ENCODE measurements around the gene LLGL1. TPM values are rescaled to one million over a fixed set of nuclear protein-coding genes. Genes with fewer than 3 reads are reported as not detected.

The LLGL1 gene
- total RNA-seq, 1 donor from 2014 or later, result 61.2 TPM

- Mint-ChIP-seq H3K36me3 (no peaks in the 10 kb centered on the region), H3K4me1 (ENCODE audit: unreplicated experiment) (peaks cover 10% of the 10 kb centered on the region), H3K9me3 (no peaks in the 10 kb centered on the region), H3K27ac (peak overlapping the region; percentile 98), H3K27me3 (no peaks in the 10 kb centered on the region), H3K4me3 (peak overlapping the region; percentile 98)
- no peak for TF ChIP-seq CTCF (conservative IDR thresholded peaks at IDR 0.05)
- no peak for DNase-seq (ENCODE audit: extremely low spot score, unreplicated experiment)
Observed at GRCh38 chr17:18257268-18257981, 32.0 kb downstream of the LLGL1 start.

- no peak for TF ChIP-seq CTCF (conservative IDR thresholded peaks at IDR 0.05)
- H3K4me1 Mint-ChIP-seq (ENCODE audit: unreplicated experiment), result peaks cover 10% of the 10 kb centered on the region
- no peak for DNase-seq (ENCODE audit: extremely low spot score, unreplicated experiment)
- H3K9me3 Mint-ChIP-seq, result no peaks in the 10 kb centered on the region
- H3K36me3 Mint-ChIP-seq, result no peaks in the 10 kb centered on the region
- H3K27ac Mint-ChIP-seq, result peak overlapping the region; percentile 98
- no peaks in the 10 kb centered on the region for H3K27me3 Mint-ChIP-seq
- peak overlapping the region; percentile 98 for H3K4me3 Mint-ChIP-seq
Observed at GRCh38 chr17:18257982-18258355, 32.5 kb downstream of the LLGL1 start.

GRCh38 chr17:18258356-18259038 is 33.1 kb downstream of the LLGL1 start, which contains the start of gene FLII:
FLII (minus strand) TSS chr17:18258738; CDS start chr17:18258690, 48 bp downstream.
- H3K27ac Mint-ChIP-seq, result peak within 1 kb of the TSS; percentile 100
- H3K36me3 Mint-ChIP-seq, result no peaks in the 10 kb centered on the region
- H3K4me3 Mint-ChIP-seq, result peak within 1 kb of the TSS; percentile 98
- H3K9me3 Mint-ChIP-seq, result no peaks in the 10 kb centered on the region
- H3K27me3 Mint-ChIP-seq, result no peaks in the 10 kb centered on the region
- H3K4me1 Mint-ChIP-seq (ENCODE audit: unreplicated experiment), result peaks cover 10% of the 10 kb centered on the region
- no peak for TF ChIP-seq CTCF (conservative IDR thresholded peaks at IDR 0.05)
- DNase-seq (ENCODE audit: extremely low spot score, unreplicated experiment), result no peak

GRCh38 chr17:18259621-18260331 is 34.3 kb downstream of the LLGL1 start:
- H3K4me1 Mint-ChIP-seq (ENCODE audit: unreplicated experiment), result peaks cover 10% of the 10 kb centered on the region
- peak overlapping the region; percentile 88 for H3K4me3 Mint-ChIP-seq
- DNase-seq (ENCODE audit: extremely low spot score, unreplicated experiment), result no peak
- no peaks in the 10 kb centered on the region for H3K36me3 Mint-ChIP-seq
- H3K27me3 Mint-ChIP-seq, result no peaks in the 10 kb centered on the region
- peak overlapping the region; percentile 100 for H3K27ac Mint-ChIP-seq
- no peaks in the 10 kb centered on the region for H3K9me3 Mint-ChIP-seq
- TF ChIP-seq CTCF (conservative IDR thresholded peaks at IDR 0.05), result no peak

GRCh38 chr17:18260332-18261145 is 35.1 kb downstream of the LLGL1 start, which contains the start of gene MIEF2:
MIEF2 (plus strand) TSS chr17:18260662; CDS start chr17:18262721, 2,059 bp downstream.
- no peak for TF ChIP-seq CTCF (conservative IDR thresholded peaks at IDR 0.05)
- Mint-ChIP-seq H3K4me3 (peak within 1 kb of the TSS; percentile 88), H3K9me3 (no peaks in the 10 kb centered on the region), H3K27ac (peak within 1 kb of the TSS; percentile 100), H3K4me1 (ENCODE audit: unreplicated experiment) (peaks cover 10% of the 10 kb centered on the region), H3K27me3 (no peaks in the 10 kb centered on the region), H3K36me3 (no peaks in the 10 kb centered on the region)
- peak; percentile 92 for DNase-seq (ENCODE audit: extremely low spot score, unreplicated experiment)

Measured in type B pancreatic cell (in vitro differentiated cells).